GM12891 (cell line): ENCODE data around the gene HMCN2.

ENCODE experiments used
- POLR2A ChIP-seq: IDR thresholded peaks from 2 replicates; pipeline ENCODE4 v1.6.1; 2011; ENCODE audit warnings: low read depth, low read length, control low read depth
- POLR2AphosphoS5 ChIP-seq: IDR thresholded peaks from 2 replicates; pipeline ENCODE4 v1.6.1; 2011; ENCODE audit warnings: low read depth, low read length, control low read depth
- POU2F2 ChIP-seq: IDR thresholded peaks from 2 replicates; pipeline ENCODE4 v1.6.1; 2011; ENCODE audit warnings: low read depth, mild to moderate bottlenecking, control low read depth, low read length, moderate library complexity
- TAF1 ChIP-seq: IDR thresholded peaks from 2 replicates; pipeline ENCODE4 v1.6.1; 2011; ENCODE audit warnings: low read depth, low read length, control low read depth

GRCh38 chr9:130396581-130396980 lies 131.0 kb downstream of the HMCN2 start:
- no peak for TF ChIP-seq POLR2A
- no peak for TF ChIP-seq POU2F2
- no peak for TF ChIP-seq TAF1
- no peak for TF ChIP-seq POLR2AphosphoS5
